SK-N-SH (cell line): ENCODE measurements around the gene C1S. TPM values are rescaled to one million over a fixed set of nuclear protein-coding genes. Genes with fewer than 3 reads are reported as not detected.

Experiments used
- CTCF ChIA-PET: fragments of 300-600, 350-600 bp; formaldehyde crosslinking; extraction: SDS; loops from one replicate; lab custom pipeline; 2021; lab: Yijun Ruan, JAX
- POLR2A ChIA-PET: fragments of 350-600 bp; sonication (Branson Sonifier 250); formaldehyde crosslinking; extraction: SDS; loops from one replicate; lab custom pipeline; 2020; ENCODE audit warnings: antibody characterized with exemption, inconsistent platforms; lab: Yijun Ruan, JAX
- DNase-seq: peaks from one replicate; pipeline ENCODE4 v3.0.0; 2012
- H2AFZ ChIP-seq: fragments of 200-600 bp; sonication (generic); 2 replicates; pipeline ENCODE4 v1.8.1; 2016; ENCODE audit warnings: antibody characterized with exemption, mild to moderate bottlenecking, low read depth
- H3F3A ChIP-seq: fragments of 200-600 bp; sonication (generic); replicated peaks from 2 replicates; pipeline ENCODE3; 2016; ENCODE audit warnings: antibody characterized with exemption, mild to moderate bottlenecking; ENCODE audit not compliant: insufficient read depth
- H3K27ac ChIP-seq, 2 experiments: fragments of 200-500 bp in 1 of 2; fragments of 200-600 bp in 1 of 2; sonication (Bioruptor generic) in 1 of 2; sonication (generic), shearing (Covaris generic) in 1 of 2; 2 replicates each; pipeline versions ENCODE4 v1.5.1 to v1.6.1; 2014 to 2016; ENCODE audit warnings: low read depth in 2 of 2, inconsistent platforms in 1 of 2, low read length in 1 of 2, mild to moderate bottlenecking in 1 of 2, mixed read lengths in 1 of 2
- H3K27me3 ChIP-seq: fragments of 200-600 bp; sonication (generic), shearing (Covaris generic); 2 replicates; pipeline ENCODE4 v1.6.1; 2016; ENCODE audit warnings: mixed run types; ENCODE audit not compliant: insufficient read depth
- H3K36me3 ChIP-seq, 2 experiments: fragments of 200-500 bp in 1 of 2; fragments of 200-600 bp in 1 of 2; sonication (Bioruptor generic) in 1 of 2; sonication (generic) in 1 of 2; replicated peaks in 1 of 2; 2 replicates each; pipeline versions ENCODE3 to v1.5.1; 2014 to 2016; ENCODE audit warnings: low read length in 1 of 2, mild to moderate bottlenecking in 1 of 2; ENCODE audit not compliant: insufficient read depth in 2 of 2, control insufficient read depth in 1 of 2
- H3K4me1 ChIP-seq, 2 experiments: fragments of 200-500 bp in 1 of 2; fragments of 200-600 bp in 1 of 2; sonication (Bioruptor generic) in 1 of 2; sonication (generic), shearing (Covaris generic) in 1 of 2; 2 replicates each; pipeline versions ENCODE4 v1.5.1 to v1.6.1; 2014 to 2016; ENCODE audit warnings: low read depth in 1 of 2, low read length in 1 of 2, mixed run types in 1 of 2; ENCODE audit not compliant: insufficient read depth in 2 of 2, control insufficient read depth in 1 of 2
- H3K4me2 ChIP-seq: fragments of 200-600 bp; sonication (generic), shearing (Covaris generic); 2 replicates; pipeline ENCODE4 v1.6.1; 2017; ENCODE audit warnings: mixed run types
- H3K4me3 ChIP-seq, 2 experiments: fragments of 200-500 bp in 1 of 2; fragments of 200-600 bp in 1 of 2; sonication (Bioruptor generic) in 1 of 2; sonication (generic), shearing (Covaris generic) in 1 of 2; 2 replicates each; pipeline versions ENCODE4 v1.5.1 to v1.8.1; 2014 to 2016; ENCODE audit warnings: low read depth in 2 of 2, inconsistent platforms in 1 of 2, low read length in 1 of 2, mild to moderate bottlenecking in 1 of 2, mixed read lengths in 1 of 2, moderate library complexity in 1 of 2
- H3K79me2 ChIP-seq: fragments of 200-600 bp; sonication (generic); 2 replicates; pipeline ENCODE4 v1.8.1; 2017; ENCODE audit warnings: mild to moderate bottlenecking; ENCODE audit not compliant: insufficient read depth
- H3K9ac ChIP-seq: fragments of 200-600 bp; sonication (generic); 2 replicates; pipeline ENCODE4 v1.6.1; 2017; ENCODE audit warnings: mixed run types
- H3K9me2 ChIP-seq: fragments of 200-600 bp; sonication (generic); 2 replicates; pipeline ENCODE4 v1.6.1; 2017; ENCODE audit warnings: mixed run types
- H3K9me3 ChIP-seq: fragments of 200-600 bp; sonication (generic); 2 replicates; pipeline ENCODE4 v1.6.1; 2017; ENCODE audit warnings: mixed run types, mild to moderate bottlenecking, moderate library complexity
- H4K20me1 ChIP-seq: fragments of 200-600 bp; sonication (generic); 2 replicates; pipeline ENCODE4 v1.6.1; 2017; ENCODE audit warnings: mild to moderate bottlenecking, mixed run types; ENCODE audit not compliant: insufficient read depth
- ELF1 ChIP-seq: IDR thresholded peaks from 2 replicates; pipeline ENCODE4 v1.4.0; 2012
- EZH2phosphoT487 ChIP-seq: fragments of 200-600 bp; sonication (generic); IDR thresholded peaks from 2 replicates; pipeline ENCODE4 v1.6.1; 2017; ENCODE audit warnings: low read depth, mixed run types, mild to moderate bottlenecking, antibody characterized with exemption, moderate library complexity, borderline replicate concordance
- FOXJ3 ChIP-seq: sonication (generic); formaldehyde crosslinking; IDR thresholded peaks from 2 replicates; pipeline ENCODE4 v1.5.1; 2020; ENCODE audit warnings: mild to moderate bottlenecking, missing genetic modification reagents
- FOXM1 ChIP-seq: IDR thresholded peaks from 2 replicates; pipeline ENCODE4 v1.4.0; 2012; ENCODE audit warnings: low read depth, mild to moderate bottlenecking
- MEF2A ChIP-seq: IDR thresholded peaks from 2 replicates; pipeline ENCODE4 v1.4.0; 2012; ENCODE audit warnings: low read depth, borderline replicate concordance
- MXI1 ChIP-seq: IDR thresholded peaks from 2 replicates; pipeline ENCODE4 v1.6.1; 2012; ENCODE audit warnings: mild to moderate bottlenecking, low read depth, low read length, improper control_type of control experiment
- RAD21 ChIP-seq: IDR thresholded peaks from 2 replicates; pipeline ENCODE4 v1.6.1; 2012; ENCODE audit warnings: mild to moderate bottlenecking, low read length
- TAF1 ChIP-seq: IDR thresholded peaks from 2 replicates; pipeline ENCODE4 v1.6.1; 2012; ENCODE audit warnings: low read depth, mild to moderate bottlenecking, low read length, moderate library complexity, borderline replicate concordance
- TCF12 ChIP-seq: IDR thresholded peaks from 2 replicates; pipeline ENCODE4 v1.4.0; 2012
- YY1 ChIP-seq: IDR thresholded peaks from 2 replicates; pipeline ENCODE4 v1.4.0; 2012; ENCODE audit warnings: low read depth, mild to moderate bottlenecking
- WGBS: methylation state at CpG from one replicate; pipeline ENCODE4 v1.1.6; 2017; ENCODE audit warnings: low lambda C conversion rate; 5-methylcytosine and 5-hydroxymethylcytosine counted together
- polyA plus RNA-seq, 3 experiments: library from polyadenylated mRNA; depleted of rRNA; stranded (reverse); fragments of >200 nt; gene quantifications; 2 replicates each; pipeline ENCODE4 v1.2.3, GENCODE V29; 2012
- TF ChIP-seq, protein P1 (sequence below): fragments of 150-350 bp; IDR thresholded peaks from 2 replicates; pipeline ENCODE4 v1.6.1; 2016; ENCODE audit warnings: mild to moderate bottlenecking, low read depth, low read length
- TF ChIP-seq, protein P2 (sequence below): IDR thresholded peaks from 2 replicates; pipeline ENCODE4 v1.4.0; 2012; ENCODE audit warnings: low read depth
- TF ChIP-seq, protein P3 (sequence below): IDR thresholded peaks from 2 replicates; pipeline ENCODE4 v1.4.0; 2012; ENCODE audit warnings: low read depth, borderline replicate concordance
- TF ChIP-seq, protein P4 (sequence below): fragments of 200-600 bp; sonication (generic); IDR thresholded peaks from 2 replicates; pipeline ENCODE4 v1.6.1; 2017; ENCODE audit warnings: antibody characterized with exemption, mild to moderate bottlenecking, moderate library complexity

Gene C1S
- polyA plus RNA-seq, 1 of the 3 experiments (the other 2 are of a cell fraction), result 14.5 TPM

DNA sequence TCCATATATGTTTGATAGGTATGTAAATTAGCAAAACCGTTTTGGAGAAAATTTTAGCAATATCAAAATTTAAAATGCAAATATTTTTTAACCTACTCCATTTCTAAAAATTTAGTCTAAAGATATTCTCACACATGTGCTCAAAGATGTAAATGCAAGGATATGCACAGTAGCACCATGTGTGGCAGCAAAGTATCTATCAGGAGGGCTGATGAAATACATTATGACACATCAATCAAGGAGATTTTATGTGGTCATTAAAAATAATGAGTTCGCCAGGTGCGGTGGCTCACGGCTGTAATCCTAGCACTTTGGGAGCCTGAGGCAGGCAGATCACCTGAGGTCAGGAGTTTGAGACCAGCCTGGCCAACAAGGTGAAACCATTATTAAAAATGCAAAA is 39.7 kb downstream of the C1S start (continued):
- TF ChIP-seq MXI1, result no peak
- TF ChIP-seq ELF1, result no peak
- TF ChIP-seq FOXM1, result no peak
- no peak for TF ChIP-seq RAD21

DNA sequence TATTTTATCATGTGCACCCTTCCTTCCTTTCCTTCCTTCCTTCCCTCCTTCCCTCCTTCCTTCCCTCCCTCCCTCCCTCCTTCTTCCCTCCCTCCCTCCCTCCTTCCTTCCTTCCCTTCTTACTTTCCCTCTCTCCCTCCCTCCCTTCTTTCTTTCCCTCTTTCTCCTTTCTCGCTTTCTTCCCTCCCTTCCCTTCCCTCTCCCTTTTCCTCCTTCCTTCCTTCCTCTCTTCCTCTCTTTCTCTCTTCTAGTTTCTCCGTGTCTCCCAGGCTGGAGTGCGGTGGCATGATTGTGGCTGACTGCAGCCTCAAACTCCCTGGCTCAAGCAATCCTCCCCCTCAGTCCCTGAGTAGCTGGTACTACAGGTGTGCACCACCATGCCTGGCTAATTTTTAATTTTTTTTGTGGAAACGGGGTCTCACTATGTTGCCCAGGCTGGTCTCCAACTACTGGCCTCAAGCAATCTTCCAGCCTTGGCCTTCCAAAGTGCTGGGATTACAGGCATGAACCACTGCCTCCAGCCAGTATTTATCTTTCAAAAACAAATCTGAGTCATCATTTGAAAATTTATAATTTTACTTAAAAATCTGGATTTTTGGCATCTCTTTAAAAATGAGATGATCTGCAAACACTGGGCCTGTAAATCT is 40.7 kb downstream of the C1S start:
- 75% methylated on average over 4 of the region's 4 CpGs for WGBS
- Histone ChIP-seq H3F3A (no peaks in the 10 kb centered on the region), H3K79me2 (no peaks in the 10 kb centered on the region), H4K20me1 (no peaks in the 10 kb centered on the region), H3K9ac (no peak overlapping the region), H3K9me2 (no peaks in the 10 kb centered on the region), H2AFZ (no peak overlapping the region), H3K4me3 (no peak overlapping the region), H3K4me1 (no peaks in the 10 kb centered on the region), H3K36me3 (peaks cover 0 to 5% of the 10 kb centered on the region in 2 experiments), H3K4me2 (no peak overlapping the region), H3K27ac (no peak overlapping the region), H3K27me3 (no peaks in the 10 kb centered on the region), H3K9me3 (0 out of 2 replicates have a peak, but pooled peaks cover 6% of the 10 kb centered on the region)
- DNase-seq, result no peak
- ChIA-PET CTCF (interaction anchor here (2.1 kb wide), 1 partner anchor 8 kb away, joined by 10 read pairs; the partner anchor contains the start of gene C1RL), POLR2A (no interaction called here)
- TF ChIP-seq FOXJ3 (no peak), YY1 (no peak), MEF2A (no peak), MXI1 (no peak), TAF1 (no peak), EZH2phosphoT487 (no peak), TCF12 (no peak)
- TF ChIP-seq, protein P1, sequence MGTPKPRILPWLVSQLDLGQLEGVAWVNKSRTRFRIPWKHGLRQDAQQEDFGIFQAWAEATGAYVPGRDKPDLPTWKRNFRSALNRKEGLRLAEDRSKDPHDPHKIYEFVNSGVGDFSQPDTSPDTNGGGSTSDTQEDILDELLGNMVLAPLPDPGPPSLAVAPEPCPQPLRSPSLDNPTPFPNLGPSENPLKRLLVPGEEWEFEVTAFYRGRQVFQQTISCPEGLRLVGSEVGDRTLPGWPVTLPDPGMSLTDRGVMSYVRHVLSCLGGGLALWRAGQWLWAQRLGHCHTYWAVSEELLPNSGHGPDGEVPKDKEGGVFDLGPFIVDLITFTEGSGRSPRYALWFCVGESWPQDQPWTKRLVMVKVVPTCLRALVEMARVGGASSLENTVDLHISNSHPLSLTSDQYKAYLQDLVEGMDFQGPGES, result no peak
- TF ChIP-seq, protein P2, sequence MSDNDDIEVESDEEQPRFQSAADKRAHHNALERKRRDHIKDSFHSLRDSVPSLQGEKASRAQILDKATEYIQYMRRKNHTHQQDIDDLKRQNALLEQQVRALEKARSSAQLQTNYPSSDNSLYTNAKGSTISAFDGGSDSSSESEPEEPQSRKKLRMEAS, result no peak
- TF ChIP-seq, protein P3, sequence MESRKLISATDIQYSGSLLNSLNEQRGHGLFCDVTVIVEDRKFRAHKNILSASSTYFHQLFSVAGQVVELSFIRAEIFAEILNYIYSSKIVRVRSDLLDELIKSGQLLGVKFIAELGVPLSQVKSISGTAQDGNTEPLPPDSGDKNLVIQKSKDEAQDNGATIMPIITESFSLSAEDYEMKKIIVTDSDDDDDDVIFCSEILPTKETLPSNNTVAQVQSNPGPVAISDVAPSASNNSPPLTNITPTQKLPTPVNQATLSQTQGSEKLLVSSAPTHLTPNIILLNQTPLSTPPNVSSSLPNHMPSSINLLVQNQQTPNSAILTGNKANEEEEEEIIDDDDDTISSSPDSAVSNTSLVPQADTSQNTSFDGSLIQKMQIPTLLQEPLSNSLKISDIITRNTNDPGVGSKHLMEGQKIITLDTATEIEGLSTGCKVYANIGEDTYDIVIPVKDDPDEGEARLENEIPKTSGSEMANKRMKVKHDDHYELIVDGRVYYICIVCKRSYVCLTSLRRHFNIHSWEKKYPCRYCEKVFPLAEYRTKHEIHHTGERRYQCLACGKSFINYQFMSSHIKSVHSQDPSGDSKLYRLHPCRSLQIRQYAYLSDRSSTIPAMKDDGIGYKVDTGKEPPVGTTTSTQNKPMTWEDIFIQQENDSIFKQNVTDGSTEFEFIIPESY, result no peak
- TF ChIP-seq, protein P4, sequence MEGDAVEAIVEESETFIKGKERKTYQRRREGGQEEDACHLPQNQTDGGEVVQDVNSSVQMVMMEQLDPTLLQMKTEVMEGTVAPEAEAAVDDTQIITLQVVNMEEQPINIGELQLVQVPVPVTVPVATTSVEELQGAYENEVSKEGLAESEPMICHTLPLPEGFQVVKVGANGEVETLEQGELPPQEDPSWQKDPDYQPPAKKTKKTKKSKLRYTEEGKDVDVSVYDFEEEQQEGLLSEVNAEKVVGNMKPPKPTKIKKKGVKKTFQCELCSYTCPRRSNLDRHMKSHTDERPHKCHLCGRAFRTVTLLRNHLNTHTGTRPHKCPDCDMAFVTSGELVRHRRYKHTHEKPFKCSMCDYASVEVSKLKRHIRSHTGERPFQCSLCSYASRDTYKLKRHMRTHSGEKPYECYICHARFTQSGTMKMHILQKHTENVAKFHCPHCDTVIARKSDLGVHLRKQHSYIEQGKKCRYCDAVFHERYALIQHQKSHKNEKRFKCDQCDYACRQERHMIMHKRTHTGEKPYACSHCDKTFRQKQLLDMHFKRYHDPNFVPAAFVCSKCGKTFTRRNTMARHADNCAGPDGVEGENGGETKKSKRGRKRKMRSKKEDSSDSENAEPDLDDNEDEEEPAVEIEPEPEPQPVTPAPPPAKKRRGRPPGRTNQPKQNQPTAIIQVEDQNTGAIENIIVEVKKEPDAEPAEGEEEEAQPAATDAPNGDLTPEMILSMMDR, result no peak
